Esophagus squamous epithelium (tissue), 4 donors: ENCODE data around the gene LMNTD1.

Source experiments
- CTCF ChIP-seq, 6 experiments: fragments of 450-650 bp in 4 of 6; fragments of 200-600 bp in 2 of 6; sonication (generic) in 2 of 6; IDR thresholded peaks; one replicate each; pipeline ENCODE4 v1.5.1; 2016 to 2019; ENCODE audit warnings: antibody characterized with exemption in 6 of 6, mild to moderate bottlenecking in 4 of 6, moderate library complexity in 4 of 6
- POLR2A ChIP-seq, 4 donors: fragments of 450-650 bp; IDR thresholded peaks; one replicate each; pipeline ENCODE4 v1.6.1; 2017; ENCODE audit warnings: antibody characterized with exemption in 4 of 4, mild to moderate bottlenecking in 4 of 4, moderate library complexity in 3 of 4

GRCh38 chr12:25502596-25502995 lies 50.5 kb downstream of the LMNTD1 start:
- no peak for TF ChIP-seq CTCF (IDR thresholded peaks at IDR 0.05)
- TF ChIP-seq POLR2A (IDR thresholded peaks at IDR 0.05) = no peak
